Raji (cell line): Measurements from ENCODE around the gene ART1.

Experiments used
- POLR2A ChIP-seq: IDR thresholded peaks from 2 replicates; pipeline ENCODE4 v1.6.1; 2011; ENCODE audit warnings: low read depth, low read length, control low read depth; ENCODE audit not compliant: insufficient read depth

ART1 gene, protein sequence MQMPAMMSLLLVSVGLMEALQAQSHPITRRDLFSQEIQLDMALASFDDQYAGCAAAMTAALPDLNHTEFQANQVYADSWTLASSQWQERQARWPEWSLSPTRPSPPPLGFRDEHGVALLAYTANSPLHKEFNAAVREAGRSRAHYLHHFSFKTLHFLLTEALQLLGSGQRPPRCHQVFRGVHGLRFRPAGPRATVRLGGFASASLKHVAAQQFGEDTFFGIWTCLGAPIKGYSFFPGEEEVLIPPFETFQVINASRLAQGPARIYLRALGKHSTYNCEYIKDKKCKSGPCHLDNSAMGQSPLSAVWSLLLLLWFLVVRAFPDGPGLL

GRCh38 chr11:3644817-3645235 lies at the start of gene ART1:
Gene ART1, plus strand, starts transcription at chr11:3645128. Its CDS starts 14,086 bp downstream, at chr11:3659214.
- no peak for TF ChIP-seq POLR2A

DNA sequence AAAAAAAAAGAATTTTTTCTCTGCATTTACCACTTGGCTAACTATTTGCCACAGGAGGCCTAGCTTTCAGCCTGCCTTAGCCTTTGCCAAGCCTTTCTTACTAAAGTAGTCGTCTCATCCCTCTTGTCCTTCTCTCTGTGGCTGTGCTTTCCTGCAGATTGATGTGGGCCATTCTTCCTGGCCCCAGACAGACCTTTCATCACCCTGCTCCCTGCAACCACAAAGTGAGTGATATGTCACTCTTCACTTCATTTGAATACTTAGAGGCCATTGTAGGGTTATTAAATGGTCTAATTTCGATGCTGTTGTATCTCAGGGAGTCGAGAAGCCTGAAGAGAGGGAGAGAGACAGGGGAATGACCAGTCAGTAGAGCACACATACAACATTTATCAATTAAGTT lies 40.8 kb upstream of the ART1 start:
- no peak for TF ChIP-seq POLR2A

DNA sequence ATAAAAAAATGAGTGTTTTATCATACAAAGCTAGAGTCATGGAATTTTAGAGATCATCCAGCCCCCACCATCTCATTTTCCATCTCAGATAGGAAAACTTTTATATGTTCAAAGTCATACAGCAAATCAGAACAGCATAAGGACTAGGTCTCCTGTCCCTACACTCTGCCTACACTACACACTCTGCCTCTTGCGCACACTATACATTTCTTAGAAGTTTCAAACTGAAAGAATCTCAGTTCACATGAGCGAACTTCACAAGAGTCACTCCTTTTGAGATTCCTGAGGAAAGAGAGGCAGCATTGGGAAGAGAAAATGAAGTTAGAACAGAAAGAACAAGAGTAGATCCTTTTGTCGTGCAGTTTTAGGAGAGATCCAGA lies 39.7 kb upstream of the ART1 start:
- no peak for TF ChIP-seq POLR2A

DNA sequence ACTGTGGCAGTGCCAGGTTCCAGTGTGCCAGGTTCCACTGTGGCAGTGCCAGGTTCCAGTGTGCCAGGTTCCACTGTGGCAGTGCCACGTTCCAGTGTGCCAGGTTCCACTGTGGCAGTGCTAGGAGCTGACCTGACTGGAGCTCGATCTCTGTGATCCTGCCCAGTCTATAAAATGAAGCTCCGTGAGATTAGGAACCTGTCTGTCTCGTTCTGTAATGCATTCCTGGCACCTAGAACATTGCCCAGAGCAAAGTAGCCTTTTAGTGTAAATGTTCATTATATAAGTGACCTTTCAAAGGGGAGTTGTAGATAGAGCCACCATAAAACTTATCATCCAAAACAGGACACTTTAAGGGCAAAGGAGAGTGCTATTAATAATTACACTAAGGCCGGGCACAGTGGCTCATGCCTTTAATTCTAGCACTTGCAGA lies 39.1 kb upstream of the ART1 start:
- TF ChIP-seq POLR2A = no peak

DNA sequence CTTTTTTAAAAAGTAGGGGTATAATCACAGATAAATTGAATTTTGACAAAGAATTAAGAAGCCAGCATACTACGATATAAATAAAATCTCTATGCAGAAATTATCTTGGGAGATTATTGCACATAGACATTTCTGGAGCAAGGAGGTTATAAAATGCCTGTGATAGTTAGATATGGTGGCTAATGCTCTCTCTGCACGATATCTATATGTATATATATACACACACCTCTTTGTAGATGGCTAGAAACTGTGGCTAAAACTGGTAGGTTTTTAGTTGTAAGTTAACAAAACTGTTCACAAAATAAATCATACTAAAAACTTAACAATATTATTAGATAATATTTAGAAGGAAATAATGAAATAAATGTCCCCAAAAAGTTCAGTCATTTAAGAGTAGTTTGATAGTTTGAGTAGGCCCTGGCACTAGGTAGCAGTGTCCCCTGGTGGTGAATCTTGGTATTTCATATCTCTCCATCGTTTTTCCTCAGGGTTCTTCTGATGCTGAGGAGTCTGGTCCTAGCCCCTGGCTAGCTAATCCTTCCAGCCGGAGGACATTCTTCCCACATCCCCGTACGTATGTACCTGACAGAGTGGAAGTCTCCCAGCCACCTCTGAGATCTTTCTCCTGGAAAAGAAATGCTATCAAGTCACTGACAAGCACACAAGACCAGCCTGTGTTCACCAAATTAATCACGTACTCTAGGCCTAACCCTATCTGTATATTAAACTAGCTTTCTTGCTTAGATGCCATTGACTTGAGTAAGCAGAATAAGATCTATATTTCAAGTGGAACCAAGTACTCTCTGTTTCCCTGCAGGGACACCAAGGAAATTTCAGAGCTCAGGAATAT lies 35.3 kb upstream of the ART1 start:
- no peak for TF ChIP-seq POLR2A

GRCh38 chr11:3610846-3611245 lies 34.1 kb upstream of the ART1 start:
- no peak for TF ChIP-seq POLR2A

DNA sequence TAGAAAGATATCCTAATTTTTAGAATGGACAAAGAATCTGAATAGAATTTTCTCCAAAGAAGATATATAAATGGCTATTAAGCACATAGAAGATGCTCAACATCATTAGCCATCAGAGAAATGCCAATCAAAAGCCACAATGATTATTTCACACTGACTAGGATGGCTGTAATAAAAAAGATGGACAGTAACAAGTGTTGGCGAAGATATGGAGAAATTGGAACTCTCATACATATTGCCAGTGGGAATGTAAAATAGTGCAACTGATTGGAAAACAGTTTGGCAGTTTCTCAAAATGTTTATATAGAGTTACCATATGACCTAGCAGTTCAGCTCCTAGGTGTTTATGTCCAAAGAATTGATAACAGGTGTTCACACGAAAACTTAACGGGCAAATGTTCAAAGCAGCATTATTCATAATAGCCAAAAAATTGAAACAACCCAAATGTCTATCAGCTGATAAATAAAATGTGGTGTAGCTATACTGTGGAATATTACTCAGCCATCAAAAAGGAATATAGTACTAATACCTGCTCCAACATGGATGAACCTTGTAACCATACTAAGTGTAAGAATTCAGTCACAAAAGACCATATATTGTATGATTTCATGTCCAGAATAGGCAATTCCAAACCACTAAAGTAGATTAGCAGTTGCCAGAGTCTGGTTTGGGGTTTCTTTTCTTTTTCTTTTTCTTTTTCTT lies 32.8 kb upstream of the ART1 start:
- TF ChIP-seq POLR2A = no peak

DNA sequence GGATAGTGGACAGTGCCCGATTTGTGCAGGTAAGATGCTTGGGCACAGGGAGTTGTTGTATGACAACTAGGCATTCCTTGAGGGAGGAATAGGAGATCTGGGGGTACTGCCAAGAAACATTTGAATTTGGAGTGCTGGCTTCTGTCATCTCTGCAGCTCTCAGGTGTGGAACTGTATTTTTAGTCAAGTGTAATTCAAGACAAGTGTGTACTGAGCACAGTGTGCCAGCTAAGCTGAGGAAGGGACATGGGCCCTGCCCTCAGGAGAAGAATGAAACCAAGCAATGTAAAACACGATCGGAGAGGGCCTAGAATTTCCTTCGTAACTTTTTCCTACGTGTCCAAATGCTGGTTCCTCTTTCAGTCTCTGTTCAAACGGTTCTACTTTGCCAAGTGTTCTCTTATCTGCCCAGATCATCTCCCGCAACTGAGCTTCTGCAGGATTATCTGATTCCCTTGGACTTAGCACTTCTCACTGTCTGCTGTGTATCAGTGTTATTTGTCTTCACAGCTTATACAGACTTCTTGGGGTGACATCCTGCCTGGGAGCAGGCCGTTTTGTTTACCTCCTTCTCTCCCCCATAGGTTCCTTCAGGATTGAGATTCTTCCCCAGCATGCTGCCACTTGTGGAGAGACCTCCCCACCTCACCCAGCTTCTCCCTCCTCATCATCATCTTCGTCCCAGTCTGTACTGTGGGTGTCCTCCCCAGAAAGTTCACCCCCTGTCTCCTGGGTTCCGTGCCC lies 30.8 kb upstream of the ART1 start:
- no peak for TF ChIP-seq POLR2A

DNA sequence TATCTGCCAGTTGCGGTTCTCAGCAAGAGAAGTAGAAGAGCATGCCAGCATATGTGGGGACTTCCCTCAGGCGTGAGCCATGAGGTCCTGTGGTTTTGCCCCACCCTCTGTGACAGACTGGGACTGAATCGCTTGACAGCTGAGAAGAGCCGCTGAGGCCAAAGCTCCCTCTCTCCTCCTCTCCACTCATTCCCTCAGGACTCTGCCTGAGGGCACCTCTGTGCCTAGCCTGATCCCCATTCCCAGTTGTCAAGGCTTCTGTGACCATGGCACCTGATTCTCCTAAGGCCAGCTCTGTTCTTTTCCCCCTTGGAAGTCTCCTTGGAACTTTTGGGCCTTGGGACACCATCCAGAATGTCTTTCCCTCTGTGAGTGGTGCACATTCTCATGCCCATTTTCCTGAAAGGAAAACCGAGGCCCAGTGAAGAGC lies 30.2 kb upstream of the ART1 start:
- no peak for TF ChIP-seq POLR2A

GRCh38 chr11:3615998-3616397 lies 28.9 kb upstream of the ART1 start:
- TF ChIP-seq POLR2A = no peak

GRCh38 chr11:3616721-3617460 lies 28.0 kb upstream of the ART1 start:
- TF ChIP-seq POLR2A = no peak

GRCh38 chr11:3617990-3618389 lies 26.9 kb upstream of the ART1 start:
- TF ChIP-seq POLR2A = no peak

DNA sequence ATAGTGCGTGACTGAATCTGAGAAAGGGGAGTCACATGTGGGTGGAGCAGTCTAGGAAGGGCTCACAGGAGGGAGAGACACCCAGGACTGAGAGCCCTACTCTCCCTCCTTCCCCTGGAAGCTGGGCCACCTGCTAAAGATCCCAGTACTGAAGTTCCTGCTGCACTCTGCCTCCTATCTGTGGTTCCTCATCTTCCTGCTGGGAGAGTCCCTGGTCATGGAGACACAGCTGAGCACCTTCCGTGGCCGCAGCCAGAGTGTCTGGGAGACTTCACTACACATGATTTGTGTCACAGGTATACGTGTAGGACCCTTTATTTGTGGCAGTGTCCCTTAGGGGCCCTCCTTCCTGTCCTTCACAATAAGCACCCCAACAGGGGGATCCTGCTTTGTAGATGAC lies 22.4 kb upstream of the ART1 start:
- no peak for TF ChIP-seq POLR2A

- no peak for TF ChIP-seq POLR2A
These were observed 21.8 kb upstream of the ART1 start for GRCh38 chr11:3623121-3623520.

- no peak for TF ChIP-seq POLR2A
These were observed 21.0 kb upstream of the ART1 start for GRCh38 chr11:3623767-3624458.
